Hair follicle dermal papilla cell (primary cell): Measurements from ENCODE around the gene MRPL43. TPM values are rescaled to one million over a fixed set of nuclear protein-coding genes. Genes with fewer than 3 reads are reported as not detected.

Experiments used
- small RNA-seq: library from RNA; depleted of rRNA; stranded (forward); fragments of <200 nt; gene quantifications from one replicate; pipeline ENCODE3, GENCODE V24; 2012
- total RNA-seq: library from RNA; depleted of rRNA; stranded (reverse); fragments of >200 nt; gene quantifications from 2 replicates; pipeline ENCODE4 v1.2.3, GENCODE V29; 2012

MRPL43 gene
- total RNA-seq = 57.1 and 58.2 TPM in 2 replicates

GRCh38 chr10:100986952-100987684 is at the start of gene MRPL43, which contains the start of gene TWNK:
Gene MRPL43 (minus strand): TSS chr10:100987497. CDS start chr10:100987443, 54 bp downstream.
Gene TWNK (plus strand): TSS chr10:100987543. CDS start chr10:100988211, 668 bp downstream.

GRCh38 chr10:101031128-101031795 is 44.0 kb upstream of the MRPL43 start, which contains the start of the genes PDZD7 and SFXN3:
Gene PDZD7 (minus strand): TSS chr10:101031129. CDS start chr10:101030219, 910 bp downstream.
Gene SFXN3 (plus strand): TSS chr10:101031234. CDS start chr10:101034695, 3,461 bp downstream.

GRCh38 chr10:100999742-101000126 is 12.4 kb upstream of the MRPL43 start, which contains the start of gene LZTS2:
Gene LZTS2 (plus strand): TSS chr10:100999808. CDS start chr10:101002539, 2,731 bp downstream.

GRCh38 chr10:100969187-100970075 is 17.9 kb downstream of the MRPL43 start, which contains the start of gene SEMA4G:
Gene SEMA4G (plus strand): TSS chr10:100969504. CDS start chr10:100972913, 3,409 bp downstream.

Small RNA genes lying within 50 kb of the gene (small RNA-seq; reads per million reads assigned to genes)
- gene MIR608 = not detected

Other genes with a start within 250 kb of the MRPL43 start
- not detected in 2 replicates for gene PAX2, start 241.9 kb downstream of the MRPL43 start, total RNA-seq
- gene SLF2, start 74.5 kb downstream of the MRPL43 start, total RNA-seq = 28.8 and 34.7 TPM in 2 replicates
- 0.85 and 1.8 TPM in 2 replicates for gene SEMA4G, start 18.0 kb downstream of the MRPL43 start, total RNA-seq
- 3.0 and 5.2 TPM in 2 replicates for gene TWNK, start within 50 bp of the MRPL43 start, total RNA-seq
- gene LZTS2, start 12.3 kb upstream of the MRPL43 start, total RNA-seq = 122 and 130 TPM in 2 replicates
- 1.5 and 2.1 TPM in 2 replicates for gene PDZD7, start 43.6 kb upstream of the MRPL43 start, total RNA-seq
- gene SFXN3, start 43.7 kb upstream of the MRPL43 start, total RNA-seq = 113 and 121 TPM in 2 replicates
- 9.1 and 9.7 TPM in 2 replicates for gene KAZALD1, start 74.5 kb upstream of the MRPL43 start, total RNA-seq
- gene TLX1, start 143.8 kb upstream of the MRPL43 start, total RNA-seq = not detected in 2 replicates
- gene LBX1, start 242.0 kb upstream of the MRPL43 start, total RNA-seq = not detected in 2 replicates